ENCODE data around the gene EIF3L.

Gene EIF3L

GRCh38 chr22:37830093-37830842 is 19.0 kb upstream of the EIF3L start:
- no peak overlapping the region for H3K4me2 ChIP-seq (ENCODE audit: low read length)
- peaks cover 46% of the 10 kb centered on the region for H3K36me3 ChIP-seq (ENCODE audit: control insufficient read depth, low read length)
- H3F3A ChIP-seq (ENCODE audit: control insufficient read depth, insufficient read depth): no peaks in the 10 kb centered on the region
- no peak overlapping the region for H3K4me3 ChIP-seq (ENCODE audit: low read length)
- H4K20me1 ChIP-seq (ENCODE audit: control insufficient read depth, insufficient read depth, low read depth, low read length): no peaks in the 10 kb centered on the region
- H3K9me3 ChIP-seq (ENCODE audit: control insufficient read depth, insufficient read depth, low read length): no peaks in the 10 kb centered on the region
- no peaks in the 10 kb centered on the region for H3K79me2 ChIP-seq (ENCODE audit: control insufficient read depth, low read length)
- H3K9me2 ChIP-seq (replicated peaks; ENCODE audit: control insufficient read depth, low read length): no peaks in the 10 kb centered on the region
- TF ChIP-seq EZH2phosphoT487 (IDR thresholded peaks at IDR 0.05; ENCODE audit: borderline replicate concordance, low read length) (no peak), CTCF (IDR thresholded peaks at IDR 0.05; ENCODE audit: low read depth, low read length, poor library complexity, severe bottlenecking) (no peak)
- H3K27me3 ChIP-seq (ENCODE audit: control insufficient read depth, low read length): no peaks in the 10 kb centered on the region
- H3K27ac ChIP-seq (ENCODE audit: low read depth, low read length): no peak overlapping the region
- no peaks in the 10 kb centered on the region for H3K4me1 ChIP-seq (ENCODE audit: control insufficient read depth, low read length)

- Histone ChIP-seq H3K27ac (ENCODE audit: low read depth, low read length) (no peak overlapping the region), H3K9me3 (ENCODE audit: control insufficient read depth, insufficient read depth, low read length) (no peaks in the 10 kb centered on the region), H3F3A (ENCODE audit: control insufficient read depth, insufficient read depth) (no peaks in the 10 kb centered on the region), H3K36me3 (ENCODE audit: control insufficient read depth, low read length) (peaks cover 46% of the 10 kb centered on the region), H3K9me2 (replicated peaks; ENCODE audit: control insufficient read depth, low read length) (no peaks in the 10 kb centered on the region), H3K4me1 (ENCODE audit: control insufficient read depth, low read length) (no peaks in the 10 kb centered on the region), H4K20me1 (ENCODE audit: control insufficient read depth, insufficient read depth, low read depth, low read length) (no peaks in the 10 kb centered on the region), H3K4me3 (ENCODE audit: low read length) (no peak overlapping the region), H3K27me3 (ENCODE audit: control insufficient read depth, low read length) (no peaks in the 10 kb centered on the region), H3K4me2 (ENCODE audit: low read length) (no peak overlapping the region), H3K79me2 (ENCODE audit: control insufficient read depth, low read length) (no peaks in the 10 kb centered on the region)
- TF ChIP-seq EZH2phosphoT487 (IDR thresholded peaks at IDR 0.05; ENCODE audit: borderline replicate concordance, low read length): no peak
- TF ChIP-seq CTCF (IDR thresholded peaks at IDR 0.05; ENCODE audit: low read depth, low read length, poor library complexity, severe bottlenecking): no peak
Measured at GRCh38 chr22:37831472-37831871, 17.7 kb upstream of the EIF3L start.

GRCh38 chr22:37832022-37832857 is 17.0 kb upstream of the EIF3L start:
- Histone ChIP-seq H3K36me3 (ENCODE audit: control insufficient read depth, low read length) (peaks cover 51% of the 10 kb centered on the region), H3K4me2 (ENCODE audit: low read length) (no peak overlapping the region)

More at GRCh38 chr22:37832022-37832857, 17.0 kb upstream of the EIF3L start:
- TF ChIP-seq CTCF (IDR thresholded peaks at IDR 0.05; ENCODE audit: low read depth, low read length, poor library complexity, severe bottlenecking): no peak
- TF ChIP-seq EZH2phosphoT487 (IDR thresholded peaks at IDR 0.05; ENCODE audit: borderline replicate concordance, low read length): no peak
- Histone ChIP-seq H4K20me1 (ENCODE audit: control insufficient read depth, insufficient read depth, low read depth, low read length) (no peaks in the 10 kb centered on the region), H3K9me3 (ENCODE audit: control insufficient read depth, insufficient read depth, low read length) (no peaks in the 10 kb centered on the region), H3K27ac (ENCODE audit: low read depth, low read length) (no peak overlapping the region), H3F3A (ENCODE audit: control insufficient read depth, insufficient read depth) (no peaks in the 10 kb centered on the region), H3K4me3 (ENCODE audit: low read length) (no peak overlapping the region), H3K9me2 (replicated peaks; ENCODE audit: control insufficient read depth, low read length) (no peaks in the 10 kb centered on the region), H3K79me2 (ENCODE audit: control insufficient read depth, low read length) (no peaks in the 10 kb centered on the region), H3K4me1 (ENCODE audit: control insufficient read depth, low read length) (no peaks in the 10 kb centered on the region), H3K27me3 (ENCODE audit: control insufficient read depth, low read length) (no peaks in the 10 kb centered on the region)
